Pancreas (tissue), 10 donors: ENCODE data around the gene ARNT2. TPM values are rescaled to one million over a fixed set of nuclear protein-coding genes. Genes with fewer than 3 reads are reported as not detected.

Experiments used
- ATAC-seq, 4 donors: fragments of 200-7000 bp; cut with Tn5 transposase; one replicate each; pipeline versions ENCODE4 v1.8.0 to v1.9.1; 2020; ENCODE audit warnings: mild to moderate bottlenecking in 4 of 4, moderate library complexity in 4 of 4
- DNase-seq, 6 donors: peaks; one replicate each; pipeline ENCODE4 v3.0.0-alpha.2; 2020
- FAIRE-seq: peaks from 2 replicates; lab custom pipeline; 2012; peaks lifted over from hg19 to GRCh38; lab: Jason Lieb, UNC
- H3K27ac ChIP-seq, 4 donors: fragments of 200-600 bp; sonication (generic); 1 replicate in 3 of 4; 2 replicates in 1 of 4; pipeline versions ENCODE4 v1.5.0 to v1.8.0; 2020
- H3K27me3 ChIP-seq, 4 donors: fragments of 200-600 bp; one replicate each; pipeline ENCODE4 v1.8.0; 2021
- H3K36me3 ChIP-seq, 3 donors: fragments of 200-600 bp; sonication (generic) in 1 of 3; one replicate each; pipeline versions ENCODE4 v1.5.0 to v1.8.0; 2020 to 2021
- H3K4me1 ChIP-seq, 3 donors: fragments of 200-600 bp; one replicate each; pipeline ENCODE4 v1.8.0; 2021
- H3K4me3 ChIP-seq, 4 donors: fragments of 200-600 bp; sonication (generic) in 2 of 4; one replicate each; pipeline versions ENCODE4 v1.5.0 to v1.8.0; 2020 to 2021
- H3K9me3 ChIP-seq, 4 donors: fragments of 200-600 bp; one replicate each; pipeline ENCODE4 v1.8.0; 2021
- CTCF ChIP-seq, 4 donors: fragments of 200-600 bp; sonication (generic) in 3 of 4; IDR thresholded peaks; one replicate each; pipeline versions ENCODE4 v1.5.0 to v1.8.0; 2021; ENCODE audit warnings: antibody characterized with exemption in 4 of 4
- WGBS, 2 donors: extraction: QIAGEN DNeasy Blood & Tissue Kit; methylation state at CpG; one replicate each; pipeline ENCODE4 v1.1.7; 2013; 5-methylcytosine and 5-hydroxymethylcytosine counted together
- intact Hi-C, 3 donors: fragments of 100-400 bp; cut with DNase I; formaldehyde crosslinking; loops; one replicate each; pipeline versions ENCODE4 v1.11.1 to v1.14.2; 2022
- polyA plus RNA-seq, 2 donors: library from polyadenylated mRNA; stranded (reverse); fragments of 200-250 nt; gene quantifications; one replicate each; pipeline ENCODE4 v1.2.3, GENCODE V29; 2013
- total RNA-seq, 6 donors: library from RNA; stranded (reverse); fragmentation: NEBNext Ultra II Directional in 4 of 6; extraction: Animal tissue kit (Norgen Biotek cat#: 25700) in 4 of 6; gene quantifications; one replicate each; pipeline versions ENCODE4 v1.2.1 to v1.2.4, GENCODE V29; 2021 to 2023
- donor health status: healthy with polysubstance abuse.
- donor health status: DM: no; HTN: no; CAD: no; lungs with moderate emphysema.
- donor health status: DM: no; HTN: no; CAD: no.
- donor health status: control.
- donor health status: control.
- donor health status: Bipolar disorder and iron deficiency.
- donor health status: DM: yes; HTN: yes; CAD: no.
- donor health status: DM: no; HTN: no; CAD: no.
- donor health status: DM: no; HTN: no; CAD: no.
- donor health status: DM: yes; HTN: yes; CAD: no.

The ARNT2 gene
- total and polyA plus RNA-seq, 8 donors: 2.1 to 18.1 (median 5.4) TPM

GRCh38 chr15:80487839-80488390 lies 83.7 kb downstream of the ARNT2 start:
- no peak for FAIRE-seq

GRCh38 chr15:80489030-80489594 lies 84.9 kb downstream of the ARNT2 start:
- H3K36me3 ChIP-seq: no peaks in the 10 kb centered on the region
- H3K27me3 ChIP-seq: no peaks in the 10 kb centered on the region
- TF ChIP-seq CTCF (IDR thresholded peaks at IDR 0.05): no peak
- 71 to 72% methylated on average over 7 of the region's 7 CpGs for whole genome bisulfite sequencing, 2 donors
- H3K27ac ChIP-seq: peak overlapping the region in 1 of 4 donors; percentile 33
- H3K9me3 ChIP-seq: no peaks in the 10 kb centered on the region
- FAIRE-seq: no peak
- DNase-seq: no peak
- H3K4me3 ChIP-seq: no peak overlapping the region
- peak in 2 of 4 donors; percentile 24 to 42 for ATAC-seq
- H3K4me1 ChIP-seq: peaks cover 0 to 3% (median 0%) of the 10 kb centered on the region in 3 donors
- intact Hi-C loops: no loop called here

More at GRCh38 chr15:80487839-80488390, 83.7 kb downstream of the ARNT2 start:
- Histone ChIP-seq H3K4me1 (peaks cover 0 to 4% (median 0%) of the 10 kb centered on the region in 3 donors), H3K36me3 (no peaks in the 10 kb centered on the region), H3K4me3 (no peak overlapping the region), H3K9me3 (no peaks in the 10 kb centered on the region), H3K27ac (no peak overlapping the region), H3K27me3 (no peaks in the 10 kb centered on the region)
- no peak for TF ChIP-seq CTCF (IDR thresholded peaks at IDR 0.05)
- WGBS, 2 donors: 88 to 92% methylated on average over 4 of the region's 4 CpGs
- intact Hi-C loops: no loop called here
- DNase-seq: no peak
- ATAC-seq: no peak

- Histone ChIP-seq H3K4me1 (no peaks in the 10 kb centered on the region), H3K4me3 (no peak overlapping the region), H3K36me3 (no peaks in the 10 kb centered on the region), H3K27ac (no peak overlapping the region), H3K9me3 (no peaks in the 10 kb centered on the region), H3K27me3 (no peaks in the 10 kb centered on the region)
- 89 to 92% methylated on average over 9 of the region's 9 CpGs for WGBS, 2 donors
- DNase-seq (no peak), FAIRE-seq (no peak), ATAC-seq (no peak)
- intact Hi-C loops: no loop called here
- TF ChIP-seq CTCF (IDR thresholded peaks at IDR 0.05): no peak
Observed at GRCh38 chr15:80490431-80490990, 86.3 kb downstream of the ARNT2 start.

- no peak overlapping the region for H3K27ac ChIP-seq
- no peaks in the 10 kb centered on the region for H3K27me3 ChIP-seq
- ATAC-seq: no peak
- DNase-seq: no peak
- no peaks in the 10 kb centered on the region for H3K36me3 ChIP-seq
- intact Hi-C loops: no loop called here
- WGBS, 2 donors: 88 to 90% methylated on average over 7 of the region's 7 CpGs
- H3K9me3 ChIP-seq: no peaks in the 10 kb centered on the region
- H3K4me3 ChIP-seq: no peak overlapping the region
- no peaks in the 10 kb centered on the region for H3K4me1 ChIP-seq
- no peak for FAIRE-seq
- TF ChIP-seq CTCF (IDR thresholded peaks at IDR 0.05): no peak
Observed at GRCh38 chr15:80491163-80491847, 87.1 kb downstream of the ARNT2 start.
